Osteocyte (in vitro differentiated cells): ENCODE results near the gene IQSEC1. TPM values are rescaled to one million over a fixed set of nuclear protein-coding genes. Genes with fewer than 3 reads are reported as not detected.

Experiments used
- DNase-seq: peaks from one replicate; pipeline ENCODE4 v3.0.0; 2021; ENCODE audit warnings: mixed read lengths; ENCODE audit not compliant: unreplicated experiment; ENCODE audit errors: extremely low spot score
- H3K27ac Mint-ChIP-seq: one replicate; pipeline ENCODE4 v1.8.0; 2021; ENCODE audit warnings: mild to moderate bottlenecking, mixed read lengths; ENCODE audit not compliant: unreplicated experiment
- H3K27me3 Mint-ChIP-seq: one replicate; pipeline ENCODE4 v1.8.0; 2021; ENCODE audit warnings: mixed read lengths; ENCODE audit not compliant: unreplicated experiment
- H3K36me3 Mint-ChIP-seq: one replicate; pipeline ENCODE4 v1.8.0; 2021; ENCODE audit warnings: mixed read lengths; ENCODE audit not compliant: unreplicated experiment
- H3K4me1 Mint-ChIP-seq: one replicate; pipeline ENCODE4 v1.8.0; 2021; ENCODE audit warnings: mixed read lengths; ENCODE audit not compliant: unreplicated experiment
- H3K4me3 Mint-ChIP-seq: one replicate; pipeline ENCODE4 v1.8.0; 2021; ENCODE audit warnings: mild to moderate bottlenecking, moderate library complexity, mixed read lengths; ENCODE audit not compliant: unreplicated experiment
- H3K9me3 Mint-ChIP-seq: one replicate; pipeline ENCODE4 v1.8.0; 2021; ENCODE audit warnings: mixed read lengths; ENCODE audit not compliant: unreplicated experiment
- total RNA-seq: library from RNA; stranded (reverse); gene quantifications from 2 replicates; pipeline ENCODE4 v1.2.1, GENCODE V29; 2021
- TF ChIP-seq, protein P1 (sequence below): fragments of 200-600 bp; sonication (generic); IDR thresholded peaks from 2 replicates; pipeline ENCODE4 v1.5.0; 2021; ENCODE audit warnings: antibody characterized with exemption, mild to moderate bottlenecking, moderate library complexity

IQSEC1 gene
- total RNA-seq, 1 donor from 2014 or later: 37.9 TPM

DNA sequence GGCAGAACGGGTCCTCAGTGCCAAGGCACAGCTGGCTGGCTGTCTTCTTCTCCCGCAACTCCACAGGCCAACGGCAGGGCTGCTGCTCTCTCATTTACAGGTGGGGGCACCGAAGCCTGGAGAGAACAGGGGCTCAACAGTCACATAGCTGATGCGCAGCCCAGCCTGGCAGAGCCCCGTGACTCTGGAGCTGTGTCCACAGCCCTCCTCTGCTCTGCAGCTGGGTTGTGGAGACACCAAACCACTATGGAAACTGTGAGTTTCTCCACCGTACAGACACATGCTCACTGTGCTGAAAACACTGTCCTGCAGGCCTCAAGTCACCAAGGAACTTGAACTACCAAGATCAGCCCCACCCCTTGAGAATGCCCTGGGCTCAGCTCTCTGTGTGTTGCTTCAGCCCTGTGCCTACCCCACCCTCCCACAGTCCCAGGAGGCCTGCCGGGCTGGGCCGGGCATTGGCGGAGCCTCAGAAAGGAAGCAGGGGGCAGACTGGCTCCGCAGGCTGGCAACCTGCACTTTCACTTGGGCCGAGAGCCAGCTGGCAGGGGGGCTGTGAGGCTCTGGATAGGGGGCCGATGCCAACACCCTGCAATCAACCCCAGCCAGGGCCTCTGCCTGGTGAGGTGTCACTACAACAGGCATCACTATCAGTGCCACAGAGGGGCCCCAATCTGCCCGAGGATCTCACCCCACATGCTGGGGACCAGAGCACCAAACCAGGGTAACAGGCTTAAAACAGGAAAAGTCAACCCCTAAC lies 118.2 kb downstream of the IQSEC1 start:
- Mint-ChIP-seq H3K4me3 (peak overlapping the region; percentile 44), H3K27me3 (no peaks in the 10 kb centered on the region), H3K4me1 (peaks cover 73% of the 10 kb centered on the region), H3K36me3 (no peaks in the 10 kb centered on the region), H3K9me3 (no peaks in the 10 kb centered on the region), H3K27ac (peak overlapping the region; percentile 91)
- TF ChIP-seq, protein P1, sequence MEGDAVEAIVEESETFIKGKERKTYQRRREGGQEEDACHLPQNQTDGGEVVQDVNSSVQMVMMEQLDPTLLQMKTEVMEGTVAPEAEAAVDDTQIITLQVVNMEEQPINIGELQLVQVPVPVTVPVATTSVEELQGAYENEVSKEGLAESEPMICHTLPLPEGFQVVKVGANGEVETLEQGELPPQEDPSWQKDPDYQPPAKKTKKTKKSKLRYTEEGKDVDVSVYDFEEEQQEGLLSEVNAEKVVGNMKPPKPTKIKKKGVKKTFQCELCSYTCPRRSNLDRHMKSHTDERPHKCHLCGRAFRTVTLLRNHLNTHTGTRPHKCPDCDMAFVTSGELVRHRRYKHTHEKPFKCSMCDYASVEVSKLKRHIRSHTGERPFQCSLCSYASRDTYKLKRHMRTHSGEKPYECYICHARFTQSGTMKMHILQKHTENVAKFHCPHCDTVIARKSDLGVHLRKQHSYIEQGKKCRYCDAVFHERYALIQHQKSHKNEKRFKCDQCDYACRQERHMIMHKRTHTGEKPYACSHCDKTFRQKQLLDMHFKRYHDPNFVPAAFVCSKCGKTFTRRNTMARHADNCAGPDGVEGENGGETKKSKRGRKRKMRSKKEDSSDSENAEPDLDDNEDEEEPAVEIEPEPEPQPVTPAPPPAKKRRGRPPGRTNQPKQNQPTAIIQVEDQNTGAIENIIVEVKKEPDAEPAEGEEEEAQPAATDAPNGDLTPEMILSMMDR: peak; percentile 18
- peak; percentile 91 for DNase-seq

DNA sequence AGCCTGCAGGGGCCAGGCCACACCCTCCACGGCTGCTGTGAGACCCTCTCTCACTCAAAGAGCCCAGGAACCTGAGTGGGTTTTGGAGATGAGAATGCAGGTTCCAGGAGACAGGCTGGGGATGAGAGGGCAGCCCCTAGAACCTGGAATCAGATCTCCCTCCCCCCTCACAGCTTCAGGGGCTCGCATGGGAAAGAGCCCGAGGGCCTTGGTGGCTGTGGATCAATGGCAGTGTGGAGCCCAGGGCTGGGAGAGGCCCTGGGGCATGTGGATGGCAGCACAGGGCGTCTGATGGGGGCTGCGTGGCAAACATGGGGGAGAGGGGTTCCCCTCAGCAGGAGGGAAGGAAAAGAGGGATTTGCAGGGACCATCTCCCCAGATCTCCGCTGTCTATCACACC lies 119.0 kb downstream of the IQSEC1 start:
- no peaks in the 10 kb centered on the region for H3K36me3 Mint-ChIP-seq
- DNase-seq: no peak
- TF ChIP-seq, protein P1: no peak
- H3K9me3 Mint-ChIP-seq: no peaks in the 10 kb centered on the region
- no peaks in the 10 kb centered on the region for H3K27me3 Mint-ChIP-seq
- peak overlapping the region; percentile 18 for H3K4me3 Mint-ChIP-seq
- peaks cover 75% of the 10 kb centered on the region for H3K4me1 Mint-ChIP-seq
- H3K27ac Mint-ChIP-seq: peak overlapping the region; percentile 91

DNA sequence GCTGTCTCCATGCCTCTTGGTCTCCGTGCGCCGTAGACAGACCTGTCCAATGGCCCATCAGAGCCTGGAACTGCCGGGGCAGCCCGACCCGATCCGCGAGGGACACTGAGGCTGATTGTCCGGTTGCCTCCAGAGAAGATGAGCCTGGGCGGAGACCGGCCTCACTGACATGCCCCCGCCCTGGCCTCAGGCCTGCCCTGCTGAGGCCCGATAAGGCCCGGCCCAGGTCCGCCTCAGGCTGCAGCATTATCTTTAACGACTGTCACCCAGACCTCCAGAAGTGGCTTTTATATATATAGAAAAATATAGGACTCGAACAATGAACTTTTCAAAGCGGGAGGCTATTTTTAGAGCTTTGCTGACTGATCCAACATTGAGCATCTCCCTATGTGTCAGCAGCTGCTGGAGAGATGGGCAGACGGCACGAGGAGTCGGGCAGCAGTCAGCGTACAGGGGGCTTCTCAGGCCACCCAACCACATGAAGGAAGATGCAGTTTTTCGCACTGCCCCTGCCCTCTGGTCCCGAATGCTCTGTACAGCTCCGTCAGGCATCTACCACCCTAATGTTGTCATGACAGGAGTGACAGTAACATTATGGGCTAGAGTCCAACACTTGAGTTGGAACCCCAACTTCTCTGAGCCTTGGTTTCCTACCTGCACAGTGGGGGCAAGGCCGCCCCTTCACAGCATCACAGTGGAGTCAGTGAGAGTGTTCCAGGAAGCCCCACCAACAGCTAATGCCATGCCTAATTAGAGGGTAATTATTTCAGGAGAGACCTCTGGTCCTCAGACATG lies 119.8 kb downstream of the IQSEC1 start:
- H3K4me3 Mint-ChIP-seq: no peak overlapping the region
- no peaks in the 10 kb centered on the region for H3K9me3 Mint-ChIP-seq
- peak overlapping the region; percentile 91 for H3K27ac Mint-ChIP-seq
- H3K36me3 Mint-ChIP-seq: no peaks in the 10 kb centered on the region
- no peak for DNase-seq
- H3K4me1 Mint-ChIP-seq: peaks cover 82% of the 10 kb centered on the region
- TF ChIP-seq, protein P1: no peak
- H3K27me3 Mint-ChIP-seq: no peaks in the 10 kb centered on the region

DNA sequence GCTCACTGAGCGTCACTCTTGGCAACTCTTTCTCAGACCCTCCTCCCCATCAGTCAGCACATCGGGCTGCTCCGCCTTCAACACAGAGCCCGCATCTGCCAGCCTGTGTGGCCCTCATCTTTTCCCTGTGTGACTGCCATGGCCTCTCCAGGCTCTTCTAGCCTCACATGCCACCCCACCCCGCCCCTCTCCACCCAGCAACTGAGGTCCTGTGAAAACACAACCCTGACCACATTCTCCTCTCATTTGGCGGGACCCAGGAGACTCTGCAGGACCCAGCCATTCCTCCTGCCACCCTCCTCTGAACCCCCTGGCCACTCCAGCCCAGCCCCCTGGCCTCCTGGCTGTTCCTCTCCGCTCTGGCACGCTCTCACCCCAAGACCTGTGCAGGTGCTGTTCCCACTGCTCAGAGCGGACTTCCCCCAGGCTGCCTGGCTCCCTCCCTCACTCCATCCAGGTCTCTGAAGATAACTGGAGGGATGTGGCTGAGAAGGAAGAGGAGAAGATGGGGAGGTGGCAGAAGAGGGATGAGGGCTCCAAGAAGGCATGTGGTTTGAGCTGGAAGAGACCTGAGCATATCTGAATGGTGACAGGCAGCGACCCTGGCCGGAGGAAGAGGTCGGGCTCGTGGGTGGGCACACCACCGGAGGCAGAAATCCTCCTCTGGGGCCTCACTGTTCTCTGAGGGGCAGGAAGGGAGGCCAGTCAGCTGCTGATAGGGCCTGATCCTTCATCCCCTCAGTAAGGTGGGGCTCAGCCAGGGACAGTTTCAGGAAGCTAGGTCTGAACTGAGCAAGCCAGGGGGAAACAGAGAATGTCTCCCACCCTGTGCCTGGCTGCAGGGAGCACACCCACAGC lies 120.7 kb downstream of the IQSEC1 start:
- no peak for DNase-seq
- no peaks in the 10 kb centered on the region for H3K27me3 Mint-ChIP-seq
- TF ChIP-seq, protein P1: no peak
- H3K4me1 Mint-ChIP-seq: peaks cover 83% of the 10 kb centered on the region
- no peaks in the 10 kb centered on the region for H3K36me3 Mint-ChIP-seq
- no peak overlapping the region for H3K4me3 Mint-ChIP-seq
- no peak overlapping the region for H3K27ac Mint-ChIP-seq
- no peaks in the 10 kb centered on the region for H3K9me3 Mint-ChIP-seq
